Mesendoderm (in vitro differentiated cells): ENCODE results near the gene CDK16.

Experiments
- DNase-seq: peaks from one replicate; pipeline ENCODE4 v3.0.0; 2013
- H2AK5ac ChIP-seq: 2 replicates; pipeline ENCODE4 v1.6.1; 2013; ENCODE audit warnings: low read length, inconsistent platforms
- H2BK120ac ChIP-seq: 2 replicates; pipeline ENCODE4 v1.6.1; 2013; ENCODE audit warnings: low read depth, mild to moderate bottlenecking, low read length, moderate library complexity, mixed read lengths
- H2BK15ac ChIP-seq: replicated peaks from 2 replicates; pipeline ENCODE4 v1.6.1; 2013; ENCODE audit warnings: low read depth, mild to moderate bottlenecking, moderate library complexity
- H2BK5ac ChIP-seq: 2 replicates; pipeline ENCODE4 v1.6.1; 2013; ENCODE audit warnings: low read length, inconsistent platforms
- H3K18ac ChIP-seq: 2 replicates; pipeline ENCODE4 v1.6.1; 2013; ENCODE audit warnings: mild to moderate bottlenecking, low read length, mixed read lengths
- H3K23ac ChIP-seq: one replicate; pipeline ENCODE4 v1.6.1; 2013; ENCODE audit warnings: low read length
- H3K27ac ChIP-seq: 2 replicates; pipeline ENCODE4 v1.5.1; 2013; ENCODE audit warnings: low read depth, mild to moderate bottlenecking, inconsistent platforms, low read length, moderate library complexity
- H3K27me3 ChIP-seq: 2 replicates; pipeline ENCODE4 v1.6.1; 2013; ENCODE audit warnings: low read length, control low read depth, mild to moderate bottlenecking, inconsistent platforms; ENCODE audit not compliant: insufficient read depth, poor library complexity
- H3K36me3 ChIP-seq: 2 replicates; pipeline ENCODE4 v1.6.1; 2013; ENCODE audit warnings: low read length, inconsistent platforms; ENCODE audit not compliant: control insufficient read depth, insufficient read depth
- H3K4ac ChIP-seq: one replicate; pipeline ENCODE4 v1.6.1; 2013; ENCODE audit warnings: low read depth, mild to moderate bottlenecking, low read length, moderate library complexity
- H3K4me1 ChIP-seq: 2 replicates; pipeline ENCODE4 v1.6.1; 2013; ENCODE audit warnings: low read depth, low read length, inconsistent platforms; ENCODE audit not compliant: control insufficient read depth
- H3K4me2 ChIP-seq: 2 replicates; pipeline ENCODE4 v1.6.1; 2013; ENCODE audit warnings: low read length
- H3K4me3 ChIP-seq: 2 replicates; pipeline ENCODE4 v1.5.1; 2013; ENCODE audit warnings: mild to moderate bottlenecking, low read length
- H3K56ac ChIP-seq: one replicate; pipeline ENCODE4 v1.6.1; 2013; ENCODE audit warnings: low read length
- H3K79me1 ChIP-seq: 2 replicates; pipeline ENCODE4 v1.6.1; 2013; ENCODE audit warnings: low read length, inconsistent platforms
- H3K79me2 ChIP-seq: 2 replicates; pipeline ENCODE4 v1.6.1; 2013; ENCODE audit warnings: mild to moderate bottlenecking, low read length; ENCODE audit not compliant: control insufficient read depth, insufficient read depth
- H3K9ac ChIP-seq: 2 replicates; pipeline ENCODE4 v1.6.1; 2013; ENCODE audit warnings: low read length, inconsistent platforms
- H4K5ac ChIP-seq: one replicate; pipeline ENCODE4 v1.6.1; 2013; ENCODE audit warnings: low read length
- H4K8ac ChIP-seq: one replicate; pipeline ENCODE4 v1.6.1; 2013; ENCODE audit warnings: low read depth, mild to moderate bottlenecking, control low read depth, low read length, moderate library complexity
- WGBS: extraction: QIAGEN DNeasy Blood & Tissue Kit; methylation state at CpG from one replicate; pipeline ENCODE4 v1.1.7; 2013; ENCODE audit warnings: low lambda C conversion rate, missing lambda C conversion rate; ENCODE audit not compliant: insufficient coverage; ENCODE audit errors: extremely low coverage; 5-methylcytosine and 5-hydroxymethylcytosine counted together

CDK16 gene

GRCh38 chrX:47223476-47224250 is 5.2 kb downstream of the CDK16 start:
- H4K5ac ChIP-seq, result no peak overlapping the region
- H3K36me3 ChIP-seq, result peaks cover 2% of the 10 kb centered on the region
- peaks cover 2% of the 10 kb centered on the region for H3K79me1 ChIP-seq
- no peak overlapping the region for H2BK5ac ChIP-seq
- H3K27me3 ChIP-seq, result no peaks in the 10 kb centered on the region
- peaks cover 1% of the 10 kb centered on the region for H3K4me1 ChIP-seq
- DNase-seq, result no peak
- peaks cover 33% of the 10 kb centered on the region for H3K79me2 ChIP-seq
- no peak overlapping the region for H3K56ac ChIP-seq
- H2BK15ac ChIP-seq, result no peak overlapping the region
- no peak overlapping the region for H2AK5ac ChIP-seq
- H3K4me2 ChIP-seq, result no peak overlapping the region
- no peak overlapping the region for H2BK120ac ChIP-seq
- WGBS, result no CpG with 5 or more reads among the region's 13 CpGs
- no peak overlapping the region for H3K9ac ChIP-seq
- H3K4me3 ChIP-seq, result no peak overlapping the region
- no peak overlapping the region for H3K4ac ChIP-seq
- no peak overlapping the region for H4K8ac ChIP-seq
- no peak overlapping the region for H3K18ac ChIP-seq
- H3K23ac ChIP-seq, result no peak overlapping the region
- no peak overlapping the region for H3K27ac ChIP-seq

- Histone ChIP-seq H4K5ac (no peak overlapping the region), H3K56ac (no peak overlapping the region), H3K36me3 (peaks cover 2% of the 10 kb centered on the region), H2AK5ac (no peak overlapping the region), H2BK15ac (no peak overlapping the region), H3K4ac (no peak overlapping the region), H3K27ac (no peak overlapping the region), H3K4me1 (peaks cover 1% of the 10 kb centered on the region), H3K79me2 (peaks cover 26% of the 10 kb centered on the region), H2BK5ac (no peak overlapping the region), H3K4me3 (no peak overlapping the region), H3K4me2 (no peak overlapping the region), H3K9ac (no peak overlapping the region), H3K27me3 (no peaks in the 10 kb centered on the region), H2BK120ac (no peak overlapping the region), H3K79me1 (peaks cover 2% of the 10 kb centered on the region), H3K18ac (no peak overlapping the region), H4K8ac (no peak overlapping the region), H3K23ac (no peak overlapping the region)
- DNase-seq, result no peak
- no CpG with 5 or more reads among the region's 17 CpGs for WGBS
Measured at GRCh38 chrX:47224266-47224895, 5.9 kb downstream of the CDK16 start.

DNA sequence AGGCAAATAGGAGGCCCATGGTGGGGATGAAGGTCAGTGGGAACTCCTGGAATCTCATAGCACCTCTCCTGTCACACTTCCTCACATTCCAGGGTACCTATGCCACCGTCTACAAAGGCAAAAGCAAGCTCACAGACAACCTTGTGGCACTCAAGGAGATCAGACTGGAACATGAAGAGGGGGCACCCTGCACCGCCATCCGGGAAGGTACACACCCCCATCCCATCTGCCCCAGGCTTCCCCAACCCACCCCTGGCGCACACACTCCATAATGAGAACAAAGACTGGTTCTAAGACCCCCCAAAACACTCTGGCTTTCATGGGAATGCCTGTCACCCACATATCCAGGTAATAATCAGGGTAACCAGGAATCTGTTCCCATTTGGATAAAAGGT is 6.4 kb downstream of the CDK16 start:
- H3K4ac ChIP-seq, result no peak overlapping the region
- peaks cover 2% of the 10 kb centered on the region for H3K79me1 ChIP-seq
- H3K9ac ChIP-seq, result no peak overlapping the region
- no peak overlapping the region for H2AK5ac ChIP-seq
- no peak overlapping the region for H3K4me2 ChIP-seq
- H2BK15ac ChIP-seq, result no peak overlapping the region
- no peak overlapping the region for H4K5ac ChIP-seq
- H3K23ac ChIP-seq, result no peak overlapping the region
- WGBS, result no CpG with 5 or more reads among the region's 4 CpGs
- H4K8ac ChIP-seq, result no peak overlapping the region
- H2BK120ac ChIP-seq, result no peak overlapping the region
- peaks cover 2% of the 10 kb centered on the region for H3K36me3 ChIP-seq
- H3K79me2 ChIP-seq, result peaks cover 21% of the 10 kb centered on the region
- H3K56ac ChIP-seq, result no peak overlapping the region
- DNase-seq, result no peak
- no peak overlapping the region for H3K18ac ChIP-seq
- no peak overlapping the region for H2BK5ac ChIP-seq
- no peaks in the 10 kb centered on the region for H3K27me3 ChIP-seq
- no peak overlapping the region for H3K27ac ChIP-seq
- peaks cover under 1% of the 10 kb centered on the region for H3K4me1 ChIP-seq
- H3K4me3 ChIP-seq, result no peak overlapping the region

GRCh38 chrX:47226071-47226470 is 7.6 kb downstream of the CDK16 start:
- no peak overlapping the region for H3K56ac ChIP-seq
- no peak overlapping the region for H3K4me2 ChIP-seq
- H2BK120ac ChIP-seq, result no peak overlapping the region
- peaks cover 9% of the 10 kb centered on the region for H3K79me2 ChIP-seq
- H3K79me1 ChIP-seq, result no peaks in the 10 kb centered on the region
- no peak overlapping the region for H3K9ac ChIP-seq
- no peak overlapping the region for H2AK5ac ChIP-seq
- H2BK15ac ChIP-seq, result no peak overlapping the region
- H3K23ac ChIP-seq, result no peak overlapping the region
- no peak overlapping the region for H2BK5ac ChIP-seq
- H3K4me1 ChIP-seq, result no peaks in the 10 kb centered on the region
- WGBS, result no CpG with 5 or more reads among the region's 6 CpGs
- no peaks in the 10 kb centered on the region for H3K27me3 ChIP-seq
- peaks cover 2% of the 10 kb centered on the region for H3K36me3 ChIP-seq
- H3K27ac ChIP-seq, result no peak overlapping the region
- H4K5ac ChIP-seq, result no peak overlapping the region
- H4K8ac ChIP-seq, result no peak overlapping the region
- H3K18ac ChIP-seq, result no peak overlapping the region
- no peak for DNase-seq
- no peak overlapping the region for H3K4me3 ChIP-seq
- H3K4ac ChIP-seq, result no peak overlapping the region

DNA sequence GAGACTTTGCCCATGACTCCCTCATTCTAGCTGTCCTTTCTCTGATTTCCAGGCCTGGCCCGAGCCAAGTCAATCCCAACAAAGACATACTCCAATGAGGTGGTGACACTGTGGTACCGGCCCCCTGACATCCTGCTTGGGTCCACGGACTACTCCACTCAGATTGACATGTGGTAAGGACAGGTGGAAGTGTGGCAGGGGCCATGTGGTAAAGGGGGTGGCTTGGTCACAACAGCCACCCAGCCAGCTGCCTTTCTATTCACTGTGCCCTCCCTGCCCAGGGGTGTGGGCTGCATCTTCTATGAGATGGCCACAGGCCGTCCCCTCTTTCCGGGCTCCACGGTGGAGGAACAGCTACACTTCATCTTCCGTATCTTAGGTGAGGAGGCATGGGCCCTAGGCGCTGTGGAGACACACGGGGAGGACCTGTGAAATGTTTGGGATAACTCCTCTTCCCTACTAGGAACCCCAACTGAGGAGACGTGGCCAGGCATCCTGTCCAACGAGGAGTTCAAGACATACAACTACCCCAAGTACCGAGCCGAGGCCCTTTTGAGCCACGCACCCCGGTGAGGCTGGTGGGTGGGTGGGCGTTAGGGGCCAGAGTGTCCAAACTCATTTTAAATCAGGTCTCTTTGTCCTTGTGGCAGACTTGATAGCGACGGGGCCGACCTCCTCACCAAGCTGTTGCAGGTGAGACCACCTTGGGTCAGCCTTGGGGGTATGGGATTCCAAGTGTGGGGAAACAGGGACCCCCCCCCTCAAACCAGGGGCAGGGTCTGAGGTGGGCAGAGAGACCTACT is 8.3 kb downstream of the CDK16 start:
- H4K5ac ChIP-seq, result no peak overlapping the region
- no peak overlapping the region for H3K23ac ChIP-seq
- no peak overlapping the region for H3K4ac ChIP-seq
- no peak overlapping the region for H4K8ac ChIP-seq
- peaks cover 2% of the 10 kb centered on the region for H3K36me3 ChIP-seq
- H3K79me2 ChIP-seq, result peaks cover 3% of the 10 kb centered on the region
- H3K4me2 ChIP-seq, result no peak overlapping the region
- no peak overlapping the region for H2BK15ac ChIP-seq
- no peak overlapping the region for H3K27ac ChIP-seq
- H3K56ac ChIP-seq, result no peak overlapping the region
- H2AK5ac ChIP-seq, result no peak overlapping the region
- no peak for DNase-seq
- H3K79me1 ChIP-seq, result no peaks in the 10 kb centered on the region
- no peaks in the 10 kb centered on the region for H3K27me3 ChIP-seq
- no peak overlapping the region for H3K4me3 ChIP-seq
- H2BK120ac ChIP-seq, result no peak overlapping the region
- H3K18ac ChIP-seq, result no peak overlapping the region
- no peaks in the 10 kb centered on the region for H3K4me1 ChIP-seq
- no peak overlapping the region for H3K9ac ChIP-seq
- no peak overlapping the region for H2BK5ac ChIP-seq
- WGBS, result no CpG with 5 or more reads among the region's 19 CpGs
